ENCODE measurements around the gene PGLYRP2.
"Not testable (repeated sequence)": the region's sequence is repeated elsewhere in the genome, so short reads cannot be mapped to it uniquely, and the experiment has no call there.

The PGLYRP2 gene

GRCh38 chr19:15479391-15480345 is at the start of gene PGLYRP2:
Gene PGLYRP2 (minus strand): TSS chr19:15479501. CDS start chr19:15479371, 130 bp downstream.
- DNase-seq: no peak

- DNase-seq: no peak
Observed at GRCh38 chr19:15527705-15528104, 48.4 kb upstream of the PGLYRP2 start.

GRCh38 chr19:15526408-15526807 is 47.1 kb upstream of the PGLYRP2 start:
- no peak for DNase-seq

DNA sequence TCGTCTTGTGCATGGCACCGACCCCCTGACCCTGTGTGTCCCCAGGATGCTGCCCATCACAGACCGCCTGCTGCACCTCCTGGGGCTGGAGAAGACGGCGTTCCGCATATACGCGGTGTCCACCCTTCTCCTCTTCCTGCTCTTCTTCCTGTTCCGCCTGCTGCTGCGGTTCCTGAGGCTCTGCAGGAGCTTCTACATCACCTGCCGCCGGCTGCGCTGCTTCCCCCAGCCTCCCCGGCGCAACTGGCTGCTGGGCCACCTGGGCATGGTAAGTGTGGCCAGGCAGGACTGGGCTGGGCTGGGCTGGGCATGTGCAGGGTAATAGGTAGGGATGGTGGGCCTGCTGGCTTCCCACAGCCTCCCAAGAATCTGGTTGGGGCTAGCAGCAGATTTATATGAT is 46.0 kb upstream of the PGLYRP2 start:
- no peak for DNase-seq

- DNase-seq: no peak
Observed at GRCh38 chr19:15524781-15525180, 45.5 kb upstream of the PGLYRP2 start.

DNA sequence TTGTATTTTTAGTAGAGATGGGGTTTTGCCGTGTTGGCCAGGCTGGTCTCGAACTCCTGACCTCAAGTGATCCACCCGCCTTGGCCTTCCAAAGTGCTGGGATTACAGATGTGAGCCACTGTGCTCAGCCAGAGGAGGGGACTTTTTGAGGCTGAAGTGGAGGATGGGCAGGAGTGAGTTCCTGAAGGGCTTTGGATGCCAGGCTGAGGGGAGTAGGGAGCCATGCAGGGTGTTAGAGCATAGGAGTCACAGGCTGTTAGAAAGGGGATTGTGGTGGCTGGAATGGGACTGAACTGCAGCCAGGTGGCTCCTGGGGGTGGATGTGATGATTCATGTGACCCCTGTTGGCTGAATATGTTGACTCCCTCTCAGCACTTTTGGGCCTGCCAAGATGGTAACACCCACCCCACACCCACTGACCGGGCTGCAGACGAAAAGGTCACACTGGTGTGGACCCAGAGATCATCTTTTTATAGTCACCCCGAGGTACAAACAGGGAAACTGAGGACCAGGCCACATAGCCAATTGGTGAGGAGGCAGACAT is 40.2 kb upstream of the PGLYRP2 start:
- no peak for DNase-seq

DNA sequence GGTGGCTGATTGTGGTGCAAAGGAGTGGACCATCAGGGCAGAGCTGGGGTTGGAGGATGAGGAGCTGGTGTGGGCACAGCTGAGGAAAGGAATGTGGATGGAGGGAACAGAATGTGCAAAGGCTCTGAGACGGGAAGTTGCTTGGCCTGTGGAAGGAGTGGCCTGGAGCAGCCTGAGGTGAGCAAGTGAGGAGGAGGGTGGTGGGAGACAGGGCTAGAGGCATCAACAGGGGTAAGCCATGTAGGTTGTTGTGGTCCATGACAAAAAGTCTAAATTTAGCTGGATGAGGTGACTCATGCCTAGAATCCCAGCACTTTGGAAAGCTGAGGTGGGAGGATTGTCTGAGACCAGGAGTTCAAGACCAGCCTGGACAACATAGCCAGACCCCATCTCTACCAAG is 38.5 kb upstream of the PGLYRP2 start:
- DNase-seq: no peak

- DNase-seq: no peak
Observed at GRCh38 chr19:15516363-15516762, 37.1 kb upstream of the PGLYRP2 start.

DNA sequence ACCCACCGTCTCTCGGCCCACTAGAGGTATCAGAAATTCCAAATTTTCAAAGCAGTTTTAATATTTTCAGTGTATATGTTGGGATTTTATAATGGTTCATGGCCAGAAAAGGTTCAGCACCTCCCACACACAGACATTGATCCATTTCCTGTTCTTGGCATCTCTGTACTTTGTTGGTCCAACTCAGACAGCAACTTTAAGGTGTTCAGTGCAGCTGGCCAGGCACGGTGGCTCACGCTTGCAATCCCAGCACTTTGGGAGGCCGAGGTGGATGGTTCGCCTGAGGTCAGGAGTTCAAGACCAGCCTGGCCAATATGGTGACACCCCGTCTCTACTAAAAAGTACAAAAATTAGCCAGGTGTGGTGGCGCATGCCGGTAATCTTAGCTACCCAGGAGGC is 35.9 kb upstream of the PGLYRP2 start:
- DNase-seq: not testable (repeated sequence)

DNA sequence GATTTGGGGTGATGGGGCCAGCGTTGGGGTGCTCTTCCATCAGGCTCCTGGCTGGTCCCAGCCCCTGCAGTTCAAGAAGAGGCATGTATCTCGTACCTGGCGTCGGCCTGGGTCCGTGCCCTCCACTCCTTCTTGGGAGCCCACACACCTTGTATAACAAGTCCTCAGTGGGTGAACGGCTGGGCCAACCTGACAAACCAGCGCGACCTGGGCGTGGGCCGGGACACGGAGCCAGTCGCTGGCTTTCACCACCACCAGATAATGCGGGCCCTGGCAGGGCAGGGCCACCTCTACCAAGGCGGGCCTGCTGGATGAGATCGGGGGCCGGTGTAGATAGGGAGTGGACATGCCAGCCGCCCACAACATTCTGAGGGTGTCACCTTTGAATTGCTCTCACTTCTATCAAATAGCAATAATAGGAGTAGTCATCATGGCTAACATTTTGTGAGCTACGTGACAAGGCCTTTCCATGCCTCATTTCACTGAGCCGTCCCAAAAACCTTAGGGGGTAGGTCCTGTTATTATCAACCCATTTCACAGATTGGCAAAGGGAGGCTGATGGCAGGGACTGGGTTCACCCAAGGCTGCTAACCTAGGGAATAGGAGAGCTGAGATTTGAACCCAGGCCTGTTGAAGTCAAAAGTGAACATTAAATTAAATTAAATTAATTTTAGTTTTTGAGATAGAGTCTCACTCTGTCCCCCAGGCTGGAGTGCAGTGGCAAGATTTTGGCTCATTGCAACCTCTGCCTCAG is 32.5 kb upstream of the PGLYRP2 start:
- no peak for DNase-seq

GRCh38 chr19:15508035-15508710 is 28.9 kb upstream of the PGLYRP2 start, which contains the start of gene CYP4F22:
Gene CYP4F22 (plus strand): TSS chr19:15508525. CDS start chr19:15525337, 16,812 bp downstream.
- peak; percentile 73 for DNase-seq

GRCh38 chr19:15507068-15508034 is 28.1 kb upstream of the PGLYRP2 start:
- DNase-seq: no peak

DNA sequence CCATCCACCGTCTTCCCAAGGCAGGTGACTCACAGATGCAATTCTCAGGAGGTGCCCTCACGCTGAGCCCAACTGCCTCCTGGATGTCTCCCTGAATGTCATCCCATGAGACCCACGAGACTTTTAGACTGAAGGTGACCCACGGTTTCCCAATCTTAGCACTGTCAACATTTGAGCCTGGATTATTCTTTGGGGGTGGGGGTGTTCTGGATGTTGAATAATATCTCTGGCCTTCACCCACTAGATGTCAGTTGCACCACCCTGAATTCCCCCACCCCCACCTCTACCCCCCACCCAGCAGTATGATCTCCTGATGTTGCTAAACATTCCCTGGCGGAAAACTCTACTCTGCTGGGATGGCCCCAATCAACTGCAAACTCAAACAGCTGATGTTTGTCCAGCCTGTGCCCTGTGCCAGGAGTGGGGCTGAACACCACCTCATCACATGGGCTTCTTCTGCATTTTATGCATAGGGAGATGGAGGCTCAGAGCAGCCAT is 26.8 kb upstream of the PGLYRP2 start:
- DNase-seq: no peak

DNA sequence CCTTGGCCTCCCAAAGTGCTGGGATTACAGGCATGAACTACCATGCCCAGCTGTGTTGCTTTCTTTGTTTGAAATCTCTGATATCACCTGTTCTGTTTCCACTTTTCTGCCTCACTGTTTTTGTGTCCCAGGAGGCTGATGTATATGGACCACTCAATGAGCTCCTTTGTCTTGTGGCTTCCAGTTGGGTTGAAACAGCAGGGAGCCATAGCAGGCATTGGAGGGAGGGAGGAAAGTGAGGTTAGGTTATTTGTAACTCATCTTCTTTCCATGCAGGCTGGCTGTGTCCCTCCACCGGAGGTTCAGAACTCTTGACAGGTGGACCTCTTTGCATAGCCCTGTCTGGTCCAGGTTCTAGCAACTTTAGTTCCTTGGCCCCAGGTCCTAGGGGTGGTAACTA is 23.0 kb upstream of the PGLYRP2 start:
- DNase-seq: no peak

DNA sequence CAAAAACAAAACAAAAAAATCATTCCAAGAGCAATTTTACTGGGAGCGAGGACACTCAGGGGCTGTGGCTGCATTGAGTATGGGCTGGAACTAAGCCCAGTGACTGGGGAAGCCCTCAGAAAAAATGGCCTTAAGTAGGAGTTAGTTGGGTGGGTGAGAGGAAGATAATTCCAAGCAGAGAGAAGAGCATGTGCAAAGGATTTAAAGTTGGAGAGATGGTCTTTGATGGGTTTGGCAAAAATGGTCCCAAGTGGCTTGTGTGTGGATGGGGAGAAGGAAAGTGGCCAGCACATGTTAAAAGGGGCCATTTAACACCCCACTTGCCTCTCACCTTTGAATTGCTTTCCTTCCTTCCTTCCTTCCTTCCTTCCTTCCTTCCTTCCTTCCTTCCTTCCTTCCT is 22.3 kb upstream of the PGLYRP2 start:
- DNase-seq: no peak

- no peak for DNase-seq
Observed at GRCh38 chr19:15498910-15499309, 19.6 kb upstream of the PGLYRP2 start.

- no peak for DNase-seq
Observed at GRCh38 chr19:15498156-15498858, 19.0 kb upstream of the PGLYRP2 start.

GRCh38 chr19:15495151-15495550 is 15.8 kb upstream of the PGLYRP2 start:
- no peak for DNase-seq

GRCh38 chr19:15488489-15489226 is 9.4 kb upstream of the PGLYRP2 start:
- DNase-seq: no peak

DNA sequence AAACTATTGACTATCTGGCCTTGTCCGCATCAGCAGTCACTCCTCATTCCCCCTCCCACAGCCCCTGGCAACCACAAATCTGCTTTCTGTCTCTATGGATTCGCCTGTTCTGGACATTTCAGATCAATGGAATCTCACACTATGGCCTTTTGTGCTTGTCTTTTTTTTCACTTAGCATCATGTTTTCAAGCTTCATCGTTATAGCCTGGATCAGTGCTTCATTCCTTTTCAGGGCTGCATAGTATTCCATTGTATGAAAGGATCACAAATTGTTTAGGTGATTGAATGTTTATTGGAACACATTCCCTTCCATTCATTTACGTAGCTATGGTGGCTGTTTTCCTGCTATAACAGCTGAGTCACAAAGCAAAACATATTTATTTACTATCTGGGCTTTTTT is 7.7 kb upstream of the PGLYRP2 start:
- DNase-seq: no peak
